HG02885 (cell line): ENCODE measurements around the gene TMEM132A.

Source experiments
- ATAC-seq: cut with Tn5 transposase; IDR thresholded peaks from one replicate; pipeline ENCODE4 v1.9.1; 2021; ENCODE audit warnings: mild to moderate bottlenecking; ENCODE audit not compliant: unreplicated experiment, poor library complexity

TMEM132A gene

GRCh38 chr11:60934790-60935605 is 10.7 kb downstream of the TMEM132A start:
- ATAC-seq, result no peak

- ATAC-seq, result no peak
Measured at GRCh38 chr11:60935676-60936442, 11.6 kb downstream of the TMEM132A start.

GRCh38 chr11:60936467-60937143 is 12.3 kb downstream of the TMEM132A start:
- ATAC-seq, result no peak

GRCh38 chr11:60937144-60937527 is 12.9 kb downstream of the TMEM132A start:
- no peak for ATAC-seq

GRCh38 chr11:60937811-60938210 is 13.6 kb downstream of the TMEM132A start:
- ATAC-seq, result no peak

- ATAC-seq, result no peak
Measured at GRCh38 chr11:60938500-60938899, 14.2 kb downstream of the TMEM132A start.

GRCh38 chr11:60939301-60939700 is 15.0 kb downstream of the TMEM132A start:
- ATAC-seq, result no peak

- no peak for ATAC-seq
Measured at GRCh38 chr11:60939855-60940254, 15.6 kb downstream of the TMEM132A start.

GRCh38 chr11:60941371-60942119 is 17.3 kb downstream of the TMEM132A start:
- ATAC-seq, result no peak

GRCh38 chr11:60942219-60942618 is 18.0 kb downstream of the TMEM132A start:
- ATAC-seq, result no peak

- no peak for ATAC-seq
Measured at GRCh38 chr11:60942970-60943565, 18.8 kb downstream of the TMEM132A start.

GRCh38 chr11:60944490-60945294 is 20.4 kb downstream of the TMEM132A start:
- no peak for ATAC-seq

GRCh38 chr11:60945295-60945667 is 21.0 kb downstream of the TMEM132A start:
- ATAC-seq, result no peak

GRCh38 chr11:60946601-60947264 is 22.5 kb downstream of the TMEM132A start:
- ATAC-seq, result no peak

- ATAC-seq, result no peak
Measured at GRCh38 chr11:60947700-60948099, 23.4 kb downstream of the TMEM132A start.

- ATAC-seq, result no peak
Measured at GRCh38 chr11:60948250-60948649, 24.0 kb downstream of the TMEM132A start.

- ATAC-seq, result no peak
Measured at GRCh38 chr11:60950024-60950423, 25.8 kb downstream of the TMEM132A start.

GRCh38 chr11:60950933-60951605 is 26.8 kb downstream of the TMEM132A start:
- ATAC-seq, result no peak
